ELF-1 (cell line): ENCODE measurements around the gene CD53.

Source experiments
- DNase-seq: peaks from one replicate; pipeline ENCODE4 v3.0.0-alpha.2; 2016; ENCODE audit warnings: low read depth, low spot score

The CD53 gene

DNA sequence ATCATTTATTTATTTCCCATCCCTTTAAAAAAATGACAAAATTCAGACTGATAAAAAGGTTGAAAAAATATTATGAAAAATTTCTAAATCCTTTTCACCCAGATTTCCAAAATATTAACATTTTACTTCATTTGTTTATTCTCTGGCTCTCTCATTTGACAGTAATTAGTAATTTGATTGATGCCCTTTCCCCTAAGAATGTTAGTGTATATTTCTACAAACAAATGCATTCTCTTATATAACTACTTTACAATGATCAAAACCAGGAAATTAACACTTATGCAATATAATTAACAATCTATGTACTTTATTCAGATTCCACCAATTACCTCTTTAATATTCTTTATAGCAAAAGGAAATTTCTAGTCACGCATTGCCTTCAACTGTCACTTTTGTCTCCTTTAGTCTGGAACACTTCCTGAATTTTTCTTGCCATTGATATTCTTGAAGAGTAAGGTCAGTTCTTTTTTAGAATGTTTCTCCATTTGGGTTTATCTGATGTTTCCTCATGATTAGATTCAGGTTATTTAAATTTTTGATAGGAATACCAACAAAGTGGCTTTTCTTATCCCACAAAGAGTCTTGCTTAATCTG is 3.9 kb downstream of the CD53 start:
- DNase-seq: no peak

GRCh38 chr1:110877364-110877763 is 4.4 kb downstream of the CD53 start:
- DNase-seq: no peak

DNA sequence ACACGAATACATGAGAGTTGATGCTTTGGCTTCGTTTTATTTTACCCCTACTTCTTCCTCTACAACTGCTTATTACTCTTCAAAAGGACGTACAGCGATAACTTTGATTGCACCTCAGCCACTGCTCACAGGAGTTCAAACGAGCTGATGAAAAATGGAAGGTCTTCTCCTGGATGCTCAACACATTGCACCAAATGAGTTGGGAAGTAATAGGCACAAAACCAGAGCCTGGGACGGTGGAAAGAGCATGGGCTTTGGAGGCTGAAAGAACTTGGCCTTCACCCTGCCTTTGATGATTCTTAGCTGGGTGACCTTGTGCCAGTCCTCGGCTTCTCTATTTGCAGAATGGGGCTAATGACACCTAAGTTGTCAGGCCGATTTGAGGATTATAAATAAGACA is 4.8 kb downstream of the CD53 start:
- DNase-seq: no peak

DNA sequence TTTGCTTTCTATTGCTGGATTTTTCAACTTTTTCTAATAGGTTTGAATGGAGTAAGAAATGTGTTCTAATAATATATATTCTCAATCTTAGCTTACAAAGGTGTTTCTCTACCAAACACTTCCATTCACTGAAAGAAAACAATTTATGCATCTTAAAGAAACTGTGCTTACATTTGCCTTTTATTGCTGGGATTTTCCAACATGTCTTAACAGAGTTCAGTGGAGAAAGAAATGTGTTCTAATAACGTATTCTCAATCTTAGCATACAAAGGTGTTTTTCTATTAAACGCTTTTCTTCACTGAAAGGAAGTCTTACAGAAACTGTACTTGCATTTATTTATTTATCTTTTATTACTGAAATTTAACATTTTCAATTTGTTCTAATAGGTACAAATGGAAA is 5.6 kb downstream of the CD53 start:
- no peak for DNase-seq

DNA sequence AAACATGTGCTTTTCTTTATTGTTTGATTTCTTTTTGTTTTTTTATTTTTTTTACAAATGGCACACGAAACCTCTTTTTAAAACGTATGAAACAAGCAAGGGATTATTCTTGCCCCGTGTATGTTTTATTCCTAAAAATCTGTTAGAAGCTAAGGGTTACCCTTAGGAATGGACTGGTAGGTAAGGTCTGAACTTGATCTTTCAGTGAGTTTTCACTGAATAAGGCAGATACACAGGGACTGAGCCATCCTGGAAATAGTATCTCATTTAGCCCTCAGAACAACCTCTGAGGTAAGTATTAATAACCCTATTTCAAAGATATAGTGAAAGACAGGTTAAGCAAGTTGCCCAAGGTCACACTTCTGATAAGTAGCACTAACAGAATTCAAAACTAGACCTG is 6.0 kb downstream of the CD53 start:
- no peak for DNase-seq

- DNase-seq: no peak
Observed at GRCh38 chr1:110879758-110880606, 7.0 kb downstream of the CD53 start.

- no peak for DNase-seq
Observed at GRCh38 chr1:110880708-110881374, 7.9 kb downstream of the CD53 start.

DNA sequence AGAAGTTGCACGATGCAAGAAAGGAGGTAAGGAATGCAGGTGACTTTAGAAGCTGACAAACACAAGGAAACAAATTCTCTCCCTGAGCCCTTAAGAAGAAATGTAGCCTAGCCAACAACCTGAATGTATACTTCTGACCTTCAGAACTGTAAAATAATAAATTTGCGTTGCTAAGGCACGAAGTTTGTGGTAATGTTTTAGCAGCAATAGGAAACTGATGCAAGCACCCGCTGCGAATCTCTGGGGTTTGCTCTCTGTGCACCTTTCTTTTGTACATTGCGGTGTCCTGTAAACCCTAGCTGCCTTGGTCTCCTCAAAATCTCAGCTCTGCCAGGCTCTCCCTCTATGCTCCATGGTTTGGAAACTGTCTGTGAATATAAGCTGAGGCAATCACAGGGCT is 15.1 kb downstream of the CD53 start:
- no peak for DNase-seq

GRCh38 chr1:110888641-110889040 is 15.7 kb downstream of the CD53 start:
- DNase-seq: no peak

GRCh38 chr1:110890474-110891196 is 17.7 kb downstream of the CD53 start:
- DNase-seq: no peak

DNA sequence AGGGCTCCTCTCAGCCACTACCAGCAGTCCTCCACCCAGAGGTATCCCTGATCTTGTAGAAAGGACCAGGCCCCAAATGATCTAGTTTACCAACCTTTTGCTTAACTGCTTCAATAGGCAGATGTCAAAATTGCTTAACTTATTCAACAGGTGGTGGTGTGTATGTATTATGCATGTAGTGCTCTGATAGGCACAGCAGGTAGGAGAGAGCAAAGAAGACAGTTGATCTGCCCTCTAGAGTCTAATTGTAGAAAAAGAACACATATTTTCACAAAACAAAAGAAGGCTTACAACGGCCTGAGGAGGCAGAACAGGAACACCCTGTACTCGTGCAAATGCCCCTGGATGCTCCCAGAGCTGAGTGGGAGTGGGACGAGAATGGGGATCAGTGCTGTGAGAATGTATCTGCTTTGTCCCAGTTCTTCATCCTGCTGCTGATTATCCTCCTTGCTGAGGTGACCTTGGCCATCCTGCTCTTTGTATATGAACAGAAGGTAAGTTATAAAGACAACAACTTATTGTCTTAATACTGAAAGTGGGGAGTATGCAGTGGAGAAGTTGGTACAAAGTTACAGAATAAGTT is 21.1 kb downstream of the CD53 start:
- no peak for DNase-seq

DNA sequence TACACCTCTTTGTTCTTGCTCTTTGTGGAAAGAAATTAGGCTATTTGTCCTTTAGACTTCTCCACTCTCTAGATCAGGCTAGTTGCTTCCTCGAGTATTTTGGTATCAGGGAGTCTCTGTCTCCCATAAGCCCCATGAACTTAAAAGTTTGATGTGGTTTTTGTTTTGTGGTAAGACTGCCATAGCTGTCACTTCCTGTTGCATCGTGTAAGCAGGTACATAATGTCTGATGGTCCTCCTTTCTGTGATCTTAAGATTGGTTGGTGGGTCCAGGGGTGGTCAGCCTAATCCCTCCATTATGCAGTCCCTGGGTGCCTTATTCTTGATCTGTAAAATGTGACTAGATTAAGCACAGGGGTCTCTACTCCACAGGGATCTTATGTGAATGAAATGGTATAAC is 23.1 kb downstream of the CD53 start:
- no peak for DNase-seq

DNA sequence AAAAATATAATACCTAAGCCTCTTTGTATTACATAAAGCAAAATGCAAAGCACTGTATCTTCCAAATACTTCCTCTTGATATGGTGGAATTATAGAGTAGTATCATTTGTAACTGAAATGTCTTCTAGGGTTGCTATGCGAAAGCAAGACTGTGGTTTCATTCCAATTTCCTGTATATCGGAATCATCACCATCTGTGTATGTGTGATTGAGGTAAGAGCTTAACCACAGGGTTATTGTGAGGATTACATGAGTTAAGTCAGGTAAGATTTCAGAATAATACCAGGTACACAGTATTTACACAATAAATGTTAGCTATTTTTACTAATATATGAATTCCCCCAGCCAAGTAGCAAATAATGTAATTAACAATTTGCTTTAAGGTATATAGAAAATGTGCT is 24.7 kb downstream of the CD53 start:
- DNase-seq: no peak

GRCh38 chr1:110898734-110899457 is 25.9 kb downstream of the CD53 start:
- DNase-seq: no peak

- DNase-seq: no peak
Observed at GRCh38 chr1:110899458-110899843, 26.5 kb downstream of the CD53 start.

DNA sequence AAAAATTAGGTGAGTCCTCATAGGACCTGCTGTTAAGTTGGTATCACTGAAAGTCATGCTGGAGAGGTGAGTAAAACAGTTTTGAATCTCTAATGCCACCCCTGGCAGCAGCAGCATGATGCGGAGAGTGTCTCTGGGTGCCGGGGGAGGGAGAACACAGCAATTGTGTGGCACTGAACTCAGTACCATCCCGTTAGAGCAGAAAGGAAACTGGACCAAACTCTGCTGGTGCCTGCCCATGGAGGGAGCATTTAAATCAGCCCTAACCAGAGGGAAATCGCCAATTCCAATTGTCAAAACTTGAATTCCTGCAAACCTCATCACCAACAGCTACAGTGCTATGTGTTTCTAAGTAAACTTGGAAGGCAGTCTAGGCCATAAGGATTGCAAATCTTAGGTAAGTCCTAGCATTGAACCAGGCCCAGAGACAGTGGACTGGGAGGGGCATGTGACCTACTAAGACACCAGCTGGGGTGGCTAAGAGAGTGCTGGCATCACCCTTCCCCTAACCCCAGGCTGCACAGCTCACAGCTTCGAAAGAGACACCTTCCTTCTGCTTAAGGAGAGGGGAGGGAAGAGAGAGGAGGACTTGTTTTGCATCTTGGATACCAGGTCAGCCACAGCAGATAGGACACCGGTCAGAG is 30.0 kb downstream of the CD53 start:
- no peak for DNase-seq

- no peak for DNase-seq
Observed at GRCh38 chr1:110903853-110904500, 31.0 kb downstream of the CD53 start.

DNA sequence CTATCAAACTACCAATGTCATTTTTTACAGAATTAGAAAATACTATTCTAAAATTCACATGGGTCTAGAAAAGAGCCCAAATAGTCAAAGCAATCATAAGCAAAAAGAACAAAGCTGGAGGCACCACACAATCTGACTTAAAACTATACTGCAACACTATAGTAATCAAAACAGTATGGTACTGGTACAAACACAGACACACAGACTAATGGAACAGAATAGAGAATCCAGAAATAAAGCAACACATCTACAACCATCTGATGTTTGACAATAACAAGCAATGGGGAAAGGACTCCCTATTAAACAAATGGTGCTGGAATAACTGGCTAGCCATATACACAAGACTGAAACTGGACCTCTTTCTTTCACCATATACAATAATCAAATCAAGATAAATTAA is 39.8 kb downstream of the CD53 start:
- no peak for DNase-seq

GRCh38 chr1:110914676-110915075 is 41.7 kb downstream of the CD53 start:
- no peak for DNase-seq

DNA sequence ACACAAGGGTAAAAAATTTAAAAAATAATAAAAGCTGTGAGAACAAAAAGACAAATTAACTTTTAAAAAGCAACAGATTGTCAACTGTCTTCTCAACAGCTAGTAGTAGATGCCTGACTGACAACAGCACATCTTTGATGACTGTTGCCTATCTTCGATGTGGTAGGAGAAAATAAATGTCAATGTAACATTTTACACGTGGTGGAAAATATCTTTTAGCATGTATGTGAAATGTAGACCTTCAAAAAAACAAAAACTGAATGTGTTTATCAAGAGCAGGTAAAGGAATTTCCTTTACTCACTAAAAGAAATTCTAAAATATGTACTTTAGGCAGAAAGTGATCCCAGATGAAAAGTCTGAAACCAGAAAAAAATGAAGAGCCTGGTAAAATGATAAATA is 42.9 kb downstream of the CD53 start:
- no peak for DNase-seq
